BE2C (cell line): ENCODE data around the gene MDM2.
"Not testable (repeated sequence)": the region's sequence is repeated elsewhere in the genome, so short reads cannot be mapped to it uniquely, and the experiment has no call there.

Experiments
- DNase-seq: peaks from one replicate; pipeline ENCODE4 v3.0.0-alpha.2; 2020
- H3K27me3 ChIP-seq: fragments of 250-450 bp; sonication (Bioruptor Pico); 2 replicates; pipeline ENCODE4 v1.5.1; 2020; ENCODE audit warnings: mild to moderate bottlenecking
- H3K36me3 ChIP-seq: fragments of 250-450 bp; sonication (Bioruptor Pico); 2 replicates; pipeline ENCODE4 v1.5.1; 2020; ENCODE audit warnings: mild to moderate bottlenecking
- H3K4me1 ChIP-seq: fragments of 250-450 bp; sonication (Bioruptor Pico); 2 replicates; pipeline ENCODE4 v1.5.1; 2020
- H3K4me3 ChIP-seq: 2 replicates; pipeline ENCODE4 v1.5.1; 2011; ENCODE audit warnings: low read depth, low read length
- H3K9me3 ChIP-seq: fragments of 250-450 bp; sonication (Bioruptor Pico); 2 replicates; pipeline ENCODE4 v1.5.1; 2020
- TF ChIP-seq, protein P1 (sequence below): IDR thresholded peaks from 2 replicates; pipeline ENCODE4 v1.5.1; 2012; ENCODE audit warnings: mild to moderate bottlenecking, low read depth, low read length

The MDM2 gene

DNA sequence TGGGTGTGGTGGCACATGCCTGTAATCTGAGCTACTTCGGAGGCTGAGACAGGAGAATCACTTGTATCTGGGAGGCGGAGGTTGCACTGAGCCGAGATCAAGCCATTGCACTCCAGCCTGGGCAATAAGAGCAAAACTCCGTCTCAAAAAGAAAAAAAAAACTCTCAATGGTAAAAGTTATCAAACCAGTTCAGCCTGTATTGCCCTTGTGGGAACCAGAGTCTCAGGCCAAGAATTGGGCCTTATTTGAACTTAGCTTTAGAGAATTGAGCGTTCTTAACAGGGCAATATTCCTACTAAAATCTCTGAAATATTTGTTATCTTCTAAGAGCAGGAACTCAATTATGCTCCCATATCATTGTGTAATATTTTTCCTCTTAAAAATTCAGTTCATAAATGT is 7.7 kb upstream of the MDM2 start:
- no peaks in the 10 kb centered on the region for H3K4me1 ChIP-seq
- no peaks in the 10 kb centered on the region for H3K9me3 ChIP-seq
- H3K36me3 ChIP-seq, result no peaks in the 10 kb centered on the region
- no peak for DNase-seq
- TF ChIP-seq, protein P1, sequence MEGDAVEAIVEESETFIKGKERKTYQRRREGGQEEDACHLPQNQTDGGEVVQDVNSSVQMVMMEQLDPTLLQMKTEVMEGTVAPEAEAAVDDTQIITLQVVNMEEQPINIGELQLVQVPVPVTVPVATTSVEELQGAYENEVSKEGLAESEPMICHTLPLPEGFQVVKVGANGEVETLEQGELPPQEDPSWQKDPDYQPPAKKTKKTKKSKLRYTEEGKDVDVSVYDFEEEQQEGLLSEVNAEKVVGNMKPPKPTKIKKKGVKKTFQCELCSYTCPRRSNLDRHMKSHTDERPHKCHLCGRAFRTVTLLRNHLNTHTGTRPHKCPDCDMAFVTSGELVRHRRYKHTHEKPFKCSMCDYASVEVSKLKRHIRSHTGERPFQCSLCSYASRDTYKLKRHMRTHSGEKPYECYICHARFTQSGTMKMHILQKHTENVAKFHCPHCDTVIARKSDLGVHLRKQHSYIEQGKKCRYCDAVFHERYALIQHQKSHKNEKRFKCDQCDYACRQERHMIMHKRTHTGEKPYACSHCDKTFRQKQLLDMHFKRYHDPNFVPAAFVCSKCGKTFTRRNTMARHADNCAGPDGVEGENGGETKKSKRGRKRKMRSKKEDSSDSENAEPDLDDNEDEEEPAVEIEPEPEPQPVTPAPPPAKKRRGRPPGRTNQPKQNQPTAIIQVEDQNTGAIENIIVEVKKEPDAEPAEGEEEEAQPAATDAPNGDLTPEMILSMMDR, result no peak
- H3K27me3 ChIP-seq, result no peaks in the 10 kb centered on the region
- H3K4me3 ChIP-seq, result no peak overlapping the region

DNA sequence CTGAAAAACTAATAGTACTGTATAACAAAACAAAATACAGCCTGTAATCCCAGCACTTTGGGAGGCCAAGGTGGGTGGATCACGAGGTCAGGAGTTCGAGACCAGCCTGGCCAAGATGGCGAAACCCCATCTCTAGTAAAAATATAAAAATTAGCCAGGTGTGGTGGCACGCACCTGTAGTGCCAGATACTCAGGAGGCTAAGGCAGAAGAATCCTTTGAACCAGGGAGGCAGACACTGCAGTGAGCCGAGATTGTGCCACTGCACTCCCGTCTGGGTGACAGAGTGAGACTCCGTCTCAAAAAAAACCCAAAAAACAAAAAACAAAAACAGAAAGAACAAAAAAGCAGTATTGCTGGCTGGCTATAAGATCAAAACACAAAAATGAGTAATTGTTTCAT is 6.9 kb upstream of the MDM2 start:
- H3K4me3 ChIP-seq, H3K4me1 ChIP-seq, H3K36me3 ChIP-seq, H3K9me3 ChIP-seq, H3K27me3 ChIP-seq, DNase-seq: not testable (repeated sequence)

DNA sequence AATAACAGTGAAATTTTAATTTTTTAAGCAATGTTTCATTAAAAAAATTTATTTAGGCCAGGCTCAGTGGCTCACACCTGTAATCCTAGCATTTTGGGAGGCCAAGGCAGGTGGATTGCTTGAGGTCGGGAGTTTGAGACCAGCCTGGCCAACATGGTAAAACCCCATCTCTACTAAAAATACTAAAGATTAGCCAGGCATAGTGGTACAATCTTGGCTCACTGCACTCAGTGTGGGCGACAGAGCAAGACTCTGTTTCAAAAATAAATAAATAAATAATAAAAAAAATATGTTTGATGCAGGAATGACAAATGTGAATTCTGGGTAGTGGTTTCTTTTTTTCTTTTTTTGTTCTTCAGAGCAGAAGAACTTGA is 5.6 kb upstream of the MDM2 start:
- H3K4me1 ChIP-seq, H3K4me3 ChIP-seq, H3K9me3 ChIP-seq, DNase-seq, H3K36me3 ChIP-seq, H3K27me3 ChIP-seq: not testable (repeated sequence)

DNA sequence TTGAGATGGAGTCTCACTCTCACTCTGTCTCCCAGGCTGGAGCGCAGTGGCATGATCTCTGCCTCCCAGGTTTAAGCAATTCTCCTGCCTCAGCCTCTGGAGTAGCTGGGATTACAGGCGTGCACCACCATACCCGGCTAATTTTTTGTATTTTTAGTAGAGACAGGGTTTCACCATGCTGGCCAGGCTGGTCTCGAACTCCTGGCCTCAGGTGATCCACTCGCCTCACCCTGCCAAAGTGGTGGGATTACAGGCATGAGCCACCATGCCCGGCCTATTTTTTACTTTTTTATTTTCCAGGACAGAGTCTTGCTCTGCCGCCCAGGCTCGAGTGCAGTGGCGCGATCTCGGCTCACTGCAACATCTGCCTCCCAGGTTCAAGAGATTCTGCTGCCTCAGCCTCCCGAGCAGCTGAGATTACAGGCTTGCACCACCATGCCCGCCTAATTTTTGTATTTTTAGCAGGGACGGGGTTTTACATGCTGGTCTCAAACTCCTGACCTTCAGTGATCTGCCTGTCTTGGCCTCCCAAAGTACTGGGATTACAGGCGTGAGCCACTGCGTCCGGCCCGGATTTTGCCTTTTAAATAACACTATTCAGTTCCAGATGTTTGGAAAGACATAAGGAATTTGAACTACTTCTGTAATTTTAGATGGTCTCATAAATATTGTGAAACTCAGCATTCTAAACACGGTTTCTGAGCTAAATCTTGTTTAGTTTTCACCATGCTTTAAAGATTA is 4.9 kb upstream of the MDM2 start:
- not testable (repeated sequence) for H3K9me3 ChIP-seq, H3K4me3 ChIP-seq, DNase-seq, H3K4me1 ChIP-seq, H3K36me3 ChIP-seq, H3K27me3 ChIP-seq

DNA sequence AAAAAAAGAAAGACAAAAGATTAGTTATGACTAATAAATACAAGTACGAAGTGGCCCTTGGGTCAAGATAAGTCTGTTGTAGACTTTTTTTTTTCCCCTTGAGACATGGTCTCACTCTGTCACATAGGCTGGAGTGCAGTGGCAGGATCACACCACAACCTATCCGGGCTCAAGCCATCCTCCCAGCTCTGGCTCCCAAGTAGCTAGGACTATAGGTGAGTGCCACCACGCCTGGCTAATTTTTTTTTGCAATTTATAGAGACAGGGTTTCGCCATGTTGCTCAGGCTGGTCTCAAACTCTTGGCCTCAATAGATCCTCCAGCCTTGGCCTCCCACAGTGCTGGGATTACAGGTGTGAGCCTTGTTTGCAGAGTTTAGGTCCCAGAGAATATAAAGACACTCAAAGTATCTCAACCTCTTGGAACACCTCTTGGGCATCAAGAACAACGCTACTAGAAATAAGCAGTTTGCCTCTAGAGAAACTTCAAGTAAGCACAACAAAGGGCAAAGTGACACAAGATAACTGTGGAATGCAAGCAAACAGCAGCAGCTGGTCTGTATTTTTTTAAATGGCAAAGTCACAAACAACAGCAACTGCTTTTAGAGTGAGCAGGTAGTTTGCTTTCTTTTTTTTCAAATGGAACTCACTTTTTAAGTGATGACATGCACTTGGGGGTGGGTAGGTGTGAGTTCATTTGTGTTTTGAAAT is 3.9 kb upstream of the MDM2 start:
- Histone ChIP-seq H3K36me3 (peaks cover 3% of the 10 kb centered on the region; the same call in 1 of the 2 replicates), H3K27me3 (no peaks in the 10 kb centered on the region), H3K9me3 (no peaks in the 10 kb centered on the region), H3K4me3 (no peak overlapping the region), H3K4me1 (no peaks in the 10 kb centered on the region)
- TF ChIP-seq, protein P1, result no peak
- DNase-seq, result no peak

DNA sequence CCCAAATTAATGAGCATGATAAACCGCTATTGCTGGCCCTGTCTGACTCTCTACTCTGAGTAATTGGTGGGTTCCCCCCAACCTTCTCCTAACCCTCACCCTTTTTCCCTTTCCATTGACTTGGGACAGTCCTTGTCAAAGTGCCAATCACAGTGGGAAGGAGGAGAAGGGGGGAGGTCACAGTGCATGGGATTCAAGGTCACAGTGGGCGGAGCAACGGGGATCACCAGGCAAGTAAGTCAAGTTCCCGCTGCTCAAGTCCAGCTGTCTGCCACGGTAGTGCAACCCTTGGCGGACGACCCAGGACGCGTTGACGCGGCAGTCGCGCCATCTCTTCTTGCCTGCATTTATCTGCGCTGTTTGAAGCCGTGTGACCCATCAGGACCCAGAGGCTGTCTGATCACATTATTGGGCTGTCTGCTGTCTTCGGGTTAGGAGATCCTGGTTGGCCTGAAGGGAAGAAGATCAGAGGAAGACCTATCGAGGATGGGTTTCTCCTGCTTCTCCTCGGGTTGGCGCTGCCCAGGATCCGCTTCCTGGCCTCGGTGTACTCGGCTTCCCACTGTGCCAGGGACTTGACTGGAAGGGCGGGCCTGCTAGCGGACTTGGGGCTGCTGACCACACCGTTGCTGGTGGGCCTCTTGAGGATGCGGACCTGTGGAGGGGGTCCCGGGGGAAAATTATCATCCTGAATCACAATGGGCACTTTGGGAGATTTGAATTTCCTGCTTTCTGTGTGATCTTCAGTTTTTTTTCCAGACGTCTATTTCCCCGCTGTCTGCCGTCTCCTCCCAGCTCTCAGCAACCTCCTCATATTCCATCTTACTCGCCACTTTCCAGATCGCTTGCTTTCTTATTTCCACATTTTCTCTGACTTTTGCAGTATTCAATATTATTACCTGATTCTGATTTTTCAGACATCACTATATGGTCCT is 3.1 kb upstream of the MDM2 start:
- DNase-seq, result peak; percentile 10
- H3K36me3 ChIP-seq, result peaks cover 9% of the 10 kb centered on the region
- H3K4me1 ChIP-seq, result no peaks in the 10 kb centered on the region
- H3K27me3 ChIP-seq, result no peaks in the 10 kb centered on the region
- TF ChIP-seq, protein P1, result no peak
- no peak overlapping the region for H3K4me3 ChIP-seq
- no peaks in the 10 kb centered on the region for H3K9me3 ChIP-seq

DNA sequence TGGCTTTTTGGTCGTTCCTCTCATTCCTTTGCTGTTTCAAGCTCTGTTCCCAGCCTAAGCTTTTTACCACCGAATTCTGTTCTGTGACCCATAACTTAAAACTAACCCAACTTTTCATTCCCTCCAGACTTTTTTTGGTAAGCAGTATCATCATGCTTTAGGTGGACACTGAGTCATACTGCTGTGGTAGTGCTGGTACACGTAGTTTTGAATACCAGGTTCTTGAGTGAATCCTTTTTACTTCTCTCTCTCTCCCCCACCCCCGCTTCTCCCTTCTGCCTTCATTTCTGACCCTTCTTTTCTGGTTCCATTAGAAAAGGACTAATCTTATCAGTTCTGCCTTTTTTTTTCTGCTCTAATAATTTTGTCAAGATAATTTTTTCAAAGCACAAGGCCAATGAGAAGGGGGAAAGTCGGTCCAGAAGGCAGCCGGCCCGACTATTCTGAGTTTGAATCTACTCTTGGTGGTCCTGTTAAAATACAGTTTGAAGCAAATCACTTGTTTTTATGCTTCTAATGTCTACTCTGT is 2.3 kb upstream of the MDM2 start:
- no peaks in the 10 kb centered on the region for H3K9me3 ChIP-seq
- TF ChIP-seq, protein P1, result no peak
- peaks cover 11% of the 10 kb centered on the region for H3K36me3 ChIP-seq
- no peaks in the 10 kb centered on the region for H3K4me1 ChIP-seq
- DNase-seq, result no peak
- no peaks in the 10 kb centered on the region for H3K27me3 ChIP-seq
- no peak overlapping the region for H3K4me3 ChIP-seq
